HFFc6 (cell line): ENCODE results near the gene NEK5. TPM values are rescaled to one million over a fixed set of nuclear protein-coding genes. Genes with fewer than 3 reads are reported as not detected.

Source experiments
- DNase-seq: peaks from one replicate; pipeline ENCODE4 v3.0.0-alpha.2; 2018
- H3K27ac Mint-ChIP-seq: 2 replicates; pipeline ENCODE4 v1.8.0; 2020; ENCODE audit warnings: mild to moderate bottlenecking, mixed read lengths
- H3K27me3 Mint-ChIP-seq: 2 replicates; pipeline ENCODE4 v1.8.0; 2021; ENCODE audit warnings: mild to moderate bottlenecking, moderate library complexity, mixed read lengths; ENCODE audit not compliant: insufficient read depth
- H3K36me3 Mint-ChIP-seq: 2 replicates; pipeline ENCODE4 v1.8.0; 2021; ENCODE audit warnings: low read depth, mixed read lengths
- H3K4me1 Mint-ChIP-seq: 2 replicates; pipeline ENCODE4 v1.8.0; 2020; ENCODE audit warnings: low read depth, mixed read lengths
- H3K4me3 Mint-ChIP-seq: 2 replicates; pipeline ENCODE4 v1.8.0; 2020; ENCODE audit warnings: mild to moderate bottlenecking, moderate library complexity, mixed read lengths
- H3K9me3 Mint-ChIP-seq: 2 replicates; pipeline ENCODE4 v1.8.0; 2020; ENCODE audit warnings: mild to moderate bottlenecking, mixed read lengths
- total RNA-seq, 6 experiments: library from RNA; stranded (reverse); fragmentation: NEBNext Ultra II Directional; extraction: Animal tissue kit (Norgen Biotek cat#: 25700); gene quantifications; 2 replicates in 1 of 6; 3 replicates in 5 of 6; pipeline ENCODE4 v1.2.3, GENCODE V29; 2021
- TF ChIP-seq, protein P1 (sequence below): fragments of 200-600 bp; sonication (generic); IDR thresholded peaks from 2 replicates; pipeline ENCODE4 v1.5.0; 2021; ENCODE audit warnings: antibody characterized with exemption, mild to moderate bottlenecking

Gene NEK5
- total RNA-seq, 6 experiments from 2014 or later, result not detected

DNA sequence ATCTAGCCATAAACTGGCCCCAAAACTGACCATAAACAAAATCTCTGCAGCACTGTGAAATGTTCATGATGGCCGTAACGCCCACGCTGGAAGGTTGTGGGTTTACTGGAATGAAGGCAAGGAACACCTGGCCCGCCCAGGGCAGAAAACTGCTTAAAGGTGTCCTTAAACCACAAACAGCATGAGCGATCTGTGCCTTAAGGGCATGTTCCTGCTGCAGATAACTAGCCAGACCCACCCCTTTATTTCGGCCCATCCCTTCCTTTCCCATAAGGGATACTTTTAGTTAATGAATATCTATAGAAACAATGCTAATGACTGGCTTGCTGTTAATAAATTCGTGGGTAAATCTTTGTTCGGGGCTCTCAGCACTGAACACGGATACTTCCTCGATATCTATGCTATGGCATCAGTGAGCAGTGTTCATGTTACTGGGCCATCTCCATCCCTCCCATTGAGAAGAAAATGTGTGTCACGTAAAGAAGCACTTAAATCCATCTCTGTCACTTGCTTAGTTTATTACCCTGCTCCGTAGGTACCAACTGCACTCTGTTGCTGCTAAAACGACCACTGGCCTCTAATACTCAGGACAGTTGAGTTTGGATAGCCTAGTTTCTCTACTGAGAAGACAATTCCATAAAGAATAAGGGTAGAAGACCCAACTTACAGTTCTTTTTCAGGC lies 122.9 kb downstream of the NEK5 start:
- Mint-ChIP-seq H3K36me3 (no peaks in the 10 kb centered on the region), H3K27ac (no peak overlapping the region), H3K27me3 (peaks cover 34% of the 10 kb centered on the region), H3K9me3 (no peaks in the 10 kb centered on the region), H3K4me3 (no peak overlapping the region), H3K4me1 (peaks cover 4% of the 10 kb centered on the region)
- no peak for DNase-seq
- TF ChIP-seq, protein P1, sequence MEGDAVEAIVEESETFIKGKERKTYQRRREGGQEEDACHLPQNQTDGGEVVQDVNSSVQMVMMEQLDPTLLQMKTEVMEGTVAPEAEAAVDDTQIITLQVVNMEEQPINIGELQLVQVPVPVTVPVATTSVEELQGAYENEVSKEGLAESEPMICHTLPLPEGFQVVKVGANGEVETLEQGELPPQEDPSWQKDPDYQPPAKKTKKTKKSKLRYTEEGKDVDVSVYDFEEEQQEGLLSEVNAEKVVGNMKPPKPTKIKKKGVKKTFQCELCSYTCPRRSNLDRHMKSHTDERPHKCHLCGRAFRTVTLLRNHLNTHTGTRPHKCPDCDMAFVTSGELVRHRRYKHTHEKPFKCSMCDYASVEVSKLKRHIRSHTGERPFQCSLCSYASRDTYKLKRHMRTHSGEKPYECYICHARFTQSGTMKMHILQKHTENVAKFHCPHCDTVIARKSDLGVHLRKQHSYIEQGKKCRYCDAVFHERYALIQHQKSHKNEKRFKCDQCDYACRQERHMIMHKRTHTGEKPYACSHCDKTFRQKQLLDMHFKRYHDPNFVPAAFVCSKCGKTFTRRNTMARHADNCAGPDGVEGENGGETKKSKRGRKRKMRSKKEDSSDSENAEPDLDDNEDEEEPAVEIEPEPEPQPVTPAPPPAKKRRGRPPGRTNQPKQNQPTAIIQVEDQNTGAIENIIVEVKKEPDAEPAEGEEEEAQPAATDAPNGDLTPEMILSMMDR, result no peak

DNA sequence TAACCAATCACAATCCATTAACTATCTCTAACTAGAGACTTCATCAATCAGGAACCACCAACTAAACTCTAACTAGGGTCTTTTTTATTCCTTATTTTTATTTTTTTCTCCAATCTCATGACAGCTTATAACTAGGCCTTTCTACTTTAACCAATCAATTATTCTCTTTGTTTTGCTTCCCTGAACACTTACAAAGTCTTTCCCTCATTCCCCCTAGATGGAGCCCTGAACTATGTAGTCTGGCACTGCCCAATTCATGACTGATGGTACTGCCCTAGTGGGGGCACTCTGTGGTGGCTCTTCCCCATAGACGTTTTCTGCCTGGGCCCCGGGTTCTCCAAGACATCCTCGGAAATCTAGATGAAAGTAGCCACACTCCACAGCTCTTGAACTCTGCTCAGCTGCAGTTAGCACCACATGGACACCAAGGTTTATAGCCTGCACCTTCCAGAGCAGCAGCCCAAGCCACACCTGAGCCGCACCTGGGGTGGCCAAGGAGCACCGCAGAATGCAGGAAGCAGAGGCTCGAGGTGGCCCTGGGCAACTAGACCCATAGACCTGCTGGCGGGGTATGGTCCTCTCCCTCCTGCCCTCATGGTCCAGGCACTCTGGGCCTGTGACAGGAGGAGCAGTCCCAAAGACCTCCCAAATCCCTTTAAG lies 124.2 kb downstream of the NEK5 start:
- Mint-ChIP-seq H3K9me3 (no peaks in the 10 kb centered on the region), H3K4me3 (no peak overlapping the region), H3K27ac (no peak overlapping the region), H3K4me1 (no peaks in the 10 kb centered on the region), H3K27me3 (peaks cover 27% of the 10 kb centered on the region), H3K36me3 (no peaks in the 10 kb centered on the region)
- DNase-seq, result no peak
- TF ChIP-seq, protein P1, result no peak

DNA sequence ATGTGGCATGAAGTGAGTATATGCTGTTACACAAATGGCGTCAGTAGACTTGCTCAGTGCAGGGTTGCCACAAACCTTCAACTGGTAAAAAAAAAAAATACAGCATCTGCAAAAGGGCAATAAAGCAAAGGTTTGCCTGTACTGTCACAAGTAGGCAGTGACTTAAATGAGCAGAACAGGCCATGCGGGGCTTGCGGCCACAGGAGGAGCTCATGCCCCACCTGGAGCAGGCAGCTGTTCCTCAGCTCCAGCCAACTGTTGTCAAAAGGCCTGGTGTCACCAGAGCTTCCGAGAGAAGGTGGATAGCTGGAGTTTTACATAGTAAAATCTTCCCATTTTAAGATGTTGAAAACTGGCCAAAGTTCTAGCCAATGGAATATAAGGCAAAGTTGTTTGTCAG lies 125.3 kb downstream of the NEK5 start:
- no peak overlapping the region for H3K27ac Mint-ChIP-seq
- H3K4me3 Mint-ChIP-seq, result no peak overlapping the region
- H3K9me3 Mint-ChIP-seq, result no peaks in the 10 kb centered on the region
- H3K27me3 Mint-ChIP-seq, result peaks cover 26% of the 10 kb centered on the region
- no peak for DNase-seq
- TF ChIP-seq, protein P1, result no peak
- no peaks in the 10 kb centered on the region for H3K4me1 Mint-ChIP-seq
- H3K36me3 Mint-ChIP-seq, result no peaks in the 10 kb centered on the region

DNA sequence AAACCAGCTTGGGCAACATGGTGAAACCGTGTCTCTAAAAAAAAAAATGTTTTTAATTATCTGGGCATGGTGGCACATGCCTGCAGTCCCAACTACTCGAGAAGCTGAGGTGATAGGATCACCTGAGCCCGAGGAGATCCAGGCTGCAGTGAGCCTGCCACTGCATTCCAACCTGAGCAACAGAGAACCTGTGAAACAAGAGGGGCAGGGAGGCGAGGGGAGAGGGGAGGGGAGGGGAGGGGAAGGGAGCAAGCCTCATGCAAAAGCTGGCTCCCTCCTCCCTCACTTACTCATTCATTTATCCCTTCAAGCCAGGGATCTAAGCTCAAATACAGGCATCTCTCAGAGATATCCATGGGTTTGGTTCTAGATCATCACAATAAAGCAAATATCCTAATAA lies 126.5 kb downstream of the NEK5 start:
- Mint-ChIP-seq H3K9me3 (no peaks in the 10 kb centered on the region), H3K27ac (no peak overlapping the region), H3K36me3 (no peaks in the 10 kb centered on the region)

DNA sequence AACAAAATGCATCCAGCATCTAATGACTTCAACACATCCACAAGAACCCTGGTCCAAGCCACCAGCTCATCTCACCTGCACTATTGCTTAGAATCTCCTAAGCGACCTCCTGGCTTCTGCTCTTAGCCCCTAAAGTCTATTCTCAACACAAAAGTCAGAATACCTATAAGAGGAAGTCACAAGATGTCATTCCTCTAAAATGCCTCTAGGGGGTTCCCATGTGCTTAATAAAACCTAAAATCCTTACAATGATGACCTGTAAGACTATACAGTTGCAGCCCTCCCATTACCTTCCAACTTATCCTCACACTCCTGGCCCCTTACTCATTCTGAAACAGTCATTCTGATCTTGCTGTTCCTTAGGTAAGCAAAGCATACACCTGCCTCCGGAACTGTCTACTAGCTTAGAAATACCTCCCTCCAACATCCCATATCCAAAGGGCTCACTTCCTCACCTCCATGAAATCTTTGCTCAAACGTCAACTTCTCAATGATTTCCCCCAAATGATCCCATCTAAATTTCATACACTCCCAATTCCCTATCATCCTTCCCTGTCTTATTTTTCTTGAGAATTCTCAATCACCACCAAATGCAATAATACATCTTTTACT lies 127.6 kb downstream of the NEK5 start:
- H3K9me3 Mint-ChIP-seq, result no peaks in the 10 kb centered on the region
- no peaks in the 10 kb centered on the region for H3K4me1 Mint-ChIP-seq
- no peak overlapping the region for H3K27ac Mint-ChIP-seq
- TF ChIP-seq, protein P1, result peak; percentile 80
- no peak overlapping the region for H3K4me3 Mint-ChIP-seq
- H3K36me3 Mint-ChIP-seq, result no peaks in the 10 kb centered on the region
- peaks cover 32% of the 10 kb centered on the region for H3K27me3 Mint-ChIP-seq
- DNase-seq, result peak; percentile 36

More for the DNA sequence above, 126.5 kb downstream of the NEK5 start:
- TF ChIP-seq, protein P1, result no peak
- Mint-ChIP-seq H3K27me3 (peaks cover 30% of the 10 kb centered on the region), H3K4me3 (no peak overlapping the region), H3K4me1 (no peaks in the 10 kb centered on the region)
- DNase-seq, result no peak
